Gastroesophageal sphincter (tissue), 4 donors: ENCODE measurements around the gene GATAD2A. TPM values are rescaled to one million over a fixed set of nuclear protein-coding genes. Genes with fewer than 3 reads are reported as not detected.
A peak's percentile ranks its signal among the peaks of the same experiment; 100 is the strongest.

Experiments
- ATAC-seq: fragments of 150-250 bp; one replicate; pipeline ENCODE4 v1.9.1; 2016; ENCODE audit warnings: mild to moderate bottlenecking, moderate library complexity
- H3K27ac ChIP-seq, 4 donors: fragments of 200-600 bp; sonication (generic) in 3 of 4; 1 replicate in 3 of 4; 2 replicates in 1 of 4; pipeline ENCODE4 v1.5.1; 2016 to 2019
- H3K27me3 ChIP-seq: fragments of 200-600 bp; sonication (generic); one replicate; pipeline ENCODE4 v1.5.1; 2019
- H3K36me3 ChIP-seq, 2 donors: fragments of 200-600 bp; sonication (generic); one replicate each; pipeline ENCODE4 v1.5.1; 2019; ENCODE audit warnings: control low read depth in 1 of 2
- H3K4me1 ChIP-seq, 3 donors: fragments of 200-600 bp; sonication (generic); 1 replicate in 2 of 3; 2 replicates in 1 of 3; pipeline ENCODE4 v1.5.1; 2016 to 2019; ENCODE audit warnings: control low read depth in 2 of 3
- H3K4me3 ChIP-seq, 2 donors: fragments of 200-600 bp; sonication (generic); one replicate each; pipeline ENCODE4 v1.5.1; 2019; ENCODE audit warnings: mild to moderate bottlenecking in 1 of 2, moderate library complexity in 1 of 2
- H3K9me3 ChIP-seq, 3 donors: fragments of 200-600 bp; sonication (generic); one replicate each; pipeline ENCODE4 v1.5.1; 2017 to 2019; ENCODE audit warnings: control low read depth in 2 of 3
- EP300 ChIP-seq: sonication (generic); formaldehyde crosslinking; IDR thresholded peaks from one replicate; pipeline ENCODE4 v1.6.1; 2017; ENCODE audit warnings: antibody characterized with exemption, mild to moderate bottlenecking
- POLR2A ChIP-seq, 2 donors: fragments of 450-650 bp; IDR thresholded peaks; one replicate each; pipeline ENCODE4 v1.6.1; 2017; ENCODE audit warnings: antibody characterized with exemption in 2 of 2, mild to moderate bottlenecking in 2 of 2, moderate library complexity in 1 of 2
- POLR2AphosphoS5 ChIP-seq: sonication (generic); formaldehyde crosslinking; IDR thresholded peaks from one replicate; pipeline ENCODE4 v1.6.1; 2017; ENCODE audit warnings: antibody characterized with exemption
- WGBS, 2 donors: methylation state at CpG; one replicate each; pipeline ENCODE4 v1.1.5; 2018; ENCODE audit warnings: low coverage in 1 of 2; 5-methylcytosine and 5-hydroxymethylcytosine counted together
- total RNA-seq, 4 donors: library from RNA; depleted of rRNA; stranded (reverse); fragments of >200 nt; gene quantifications; one replicate each; pipeline ENCODE4 v1.1.0, GENCODE V29; 2016
- TF ChIP-seq, protein P1 (sequence below), 4 experiments: fragments of 200-600 bp in 2 of 4; fragments of 450-650 bp in 2 of 4; sonication (generic) in 1 of 4; IDR thresholded peaks; one replicate each; pipeline ENCODE4 v1.5.1; 2017 to 2019; ENCODE audit warnings: antibody characterized with exemption in 4 of 4, mild to moderate bottlenecking in 2 of 4, moderate library complexity in 2 of 4

Gene GATAD2A
- total RNA-seq, 4 donors from 2014 or later, result 30.9 to 69.0 (median 36.6) TPM

DNA sequence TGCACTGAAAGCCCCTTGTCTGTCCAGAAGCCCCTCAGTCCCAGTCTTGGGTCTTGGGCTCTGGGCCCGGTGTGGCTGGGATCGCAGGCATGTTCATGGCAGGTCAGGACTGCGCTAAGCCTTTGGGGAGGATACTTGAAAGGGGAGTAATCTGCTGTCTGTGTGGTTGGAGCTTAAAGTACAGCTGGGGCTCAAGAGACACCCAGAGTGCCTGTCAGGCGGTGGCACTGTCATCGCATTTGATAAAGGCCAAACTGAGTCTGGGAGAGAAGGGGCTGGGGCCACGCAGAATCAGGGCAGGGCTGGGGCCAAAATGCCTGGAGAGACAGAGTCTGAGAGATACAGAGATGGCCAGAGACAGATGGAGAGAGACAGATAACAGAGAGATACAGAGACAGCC, 128.4 kb downstream of the GATAD2A start:
- WGBS, 2 donors, result 81% methylated on average over 5 of the region's 6 CpGs; no CpG with 5 or more reads in 1 of the 2 donors
- no peaks in the 10 kb centered on the region for H3K9me3 ChIP-seq
- ATAC-seq, result no peak
- no peak overlapping the region for H3K27ac ChIP-seq
- peaks cover 0 to 38% (median 9%) of the 10 kb centered on the region in 3 donors for H3K4me1 ChIP-seq
- H3K27me3 ChIP-seq, result peaks cover 16% of the 10 kb centered on the region
- TF ChIP-seq EP300 (no peak), POLR2AphosphoS5 (no peak), POLR2A (IDR thresholded peaks at IDR 0.05) (no peak)
- TF ChIP-seq, protein P1, sequence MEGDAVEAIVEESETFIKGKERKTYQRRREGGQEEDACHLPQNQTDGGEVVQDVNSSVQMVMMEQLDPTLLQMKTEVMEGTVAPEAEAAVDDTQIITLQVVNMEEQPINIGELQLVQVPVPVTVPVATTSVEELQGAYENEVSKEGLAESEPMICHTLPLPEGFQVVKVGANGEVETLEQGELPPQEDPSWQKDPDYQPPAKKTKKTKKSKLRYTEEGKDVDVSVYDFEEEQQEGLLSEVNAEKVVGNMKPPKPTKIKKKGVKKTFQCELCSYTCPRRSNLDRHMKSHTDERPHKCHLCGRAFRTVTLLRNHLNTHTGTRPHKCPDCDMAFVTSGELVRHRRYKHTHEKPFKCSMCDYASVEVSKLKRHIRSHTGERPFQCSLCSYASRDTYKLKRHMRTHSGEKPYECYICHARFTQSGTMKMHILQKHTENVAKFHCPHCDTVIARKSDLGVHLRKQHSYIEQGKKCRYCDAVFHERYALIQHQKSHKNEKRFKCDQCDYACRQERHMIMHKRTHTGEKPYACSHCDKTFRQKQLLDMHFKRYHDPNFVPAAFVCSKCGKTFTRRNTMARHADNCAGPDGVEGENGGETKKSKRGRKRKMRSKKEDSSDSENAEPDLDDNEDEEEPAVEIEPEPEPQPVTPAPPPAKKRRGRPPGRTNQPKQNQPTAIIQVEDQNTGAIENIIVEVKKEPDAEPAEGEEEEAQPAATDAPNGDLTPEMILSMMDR (IDR thresholded peaks at IDR 0.05), result no peak
- H3K36me3 ChIP-seq, result peaks cover 0 to 12% of the 10 kb centered on the region in 2 donors
- no peak overlapping the region for H3K4me3 ChIP-seq

GRCh38 chr19:19534556-19535265, 129.2 kb downstream of the GATAD2A start:
- ATAC-seq, result no peak
- WGBS, 2 donors, result 46% methylated on average over 9 of the region's 27 CpGs; no CpG with 5 or more reads in 1 of the 2 donors

DNA sequence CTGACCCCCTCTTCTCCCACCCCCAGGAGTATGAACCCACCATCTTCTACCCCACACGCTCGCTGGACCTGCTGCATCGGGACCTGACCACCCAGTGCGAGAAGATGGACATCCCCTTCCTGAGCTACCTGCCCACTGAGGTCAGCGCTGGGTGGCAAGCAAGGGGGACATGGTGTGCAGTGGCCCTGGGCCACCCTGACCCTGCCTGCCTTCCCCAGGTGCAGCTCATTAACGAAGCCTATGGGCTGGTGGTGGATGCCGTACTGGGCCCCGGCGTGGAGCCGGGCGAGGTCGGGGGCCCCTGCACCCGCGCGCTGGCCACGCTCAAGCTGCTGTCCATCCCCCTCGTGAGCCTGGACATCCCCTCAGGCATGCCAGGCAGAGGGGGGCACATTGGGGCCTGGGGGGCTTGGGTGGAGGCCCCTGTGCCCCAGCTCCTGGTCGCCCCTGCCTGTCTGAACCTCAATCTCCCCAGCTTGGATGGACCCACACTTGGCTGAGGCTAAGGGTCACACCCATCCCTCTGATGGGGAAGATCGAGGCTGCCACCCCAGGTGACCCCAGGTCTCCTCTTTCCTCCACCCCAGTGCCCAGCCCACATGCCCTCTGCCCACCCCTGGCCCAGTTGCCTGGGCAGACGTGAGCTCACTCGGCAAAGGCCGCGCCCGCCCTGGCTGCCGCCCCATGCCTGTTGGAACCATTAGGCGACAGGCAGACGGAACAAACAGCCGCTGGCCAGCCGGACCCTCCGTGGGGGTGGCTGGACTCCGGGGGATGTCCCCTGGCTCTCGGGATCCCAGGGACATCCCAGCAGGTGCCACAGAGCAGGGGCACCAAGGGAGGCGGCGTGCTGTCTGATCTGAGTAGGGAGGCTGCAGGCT, 130.1 kb downstream of the GATAD2A start:
- Histone ChIP-seq H3K4me1 (peaks cover 0 to 43% (median 15%) of the 10 kb centered on the region in 3 donors), H3K27ac (no peak overlapping the region), H3K9me3 (peaks cover 0 to 5% (median 0%) of the 10 kb centered on the region in 3 donors), H3K27me3 (peaks cover 33% of the 10 kb centered on the region), H3K36me3 (peaks cover 0 to 12% of the 10 kb centered on the region in 2 donors), H3K4me3 (no peak overlapping the region)
- TF ChIP-seq, protein P1 (IDR thresholded peaks at IDR 0.05), result no peak
- no peak for TF ChIP-seq EP300
- no peak for TF ChIP-seq POLR2AphosphoS5
- TF ChIP-seq POLR2A (IDR thresholded peaks at IDR 0.05), result no peak
- no peak for ATAC-seq
- 81 to 100% methylated on average over 5 to 6 of the region's 34 CpGs for WGBS, 2 donors

More at GRCh38 chr19:19534556-19535265, 129.2 kb downstream of the GATAD2A start:
- Histone ChIP-seq H3K36me3 (peaks cover 0 to 12% of the 10 kb centered on the region in 2 donors), H3K9me3 (no peaks in the 10 kb centered on the region), H3K27ac (no peak overlapping the region), H3K27me3 (peaks cover 25% of the 10 kb centered on the region), H3K4me1 (peaks cover 0 to 35% (median 9%) of the 10 kb centered on the region in 3 donors), H3K4me3 (no peak overlapping the region)
- no peak for TF ChIP-seq POLR2AphosphoS5

DNA sequence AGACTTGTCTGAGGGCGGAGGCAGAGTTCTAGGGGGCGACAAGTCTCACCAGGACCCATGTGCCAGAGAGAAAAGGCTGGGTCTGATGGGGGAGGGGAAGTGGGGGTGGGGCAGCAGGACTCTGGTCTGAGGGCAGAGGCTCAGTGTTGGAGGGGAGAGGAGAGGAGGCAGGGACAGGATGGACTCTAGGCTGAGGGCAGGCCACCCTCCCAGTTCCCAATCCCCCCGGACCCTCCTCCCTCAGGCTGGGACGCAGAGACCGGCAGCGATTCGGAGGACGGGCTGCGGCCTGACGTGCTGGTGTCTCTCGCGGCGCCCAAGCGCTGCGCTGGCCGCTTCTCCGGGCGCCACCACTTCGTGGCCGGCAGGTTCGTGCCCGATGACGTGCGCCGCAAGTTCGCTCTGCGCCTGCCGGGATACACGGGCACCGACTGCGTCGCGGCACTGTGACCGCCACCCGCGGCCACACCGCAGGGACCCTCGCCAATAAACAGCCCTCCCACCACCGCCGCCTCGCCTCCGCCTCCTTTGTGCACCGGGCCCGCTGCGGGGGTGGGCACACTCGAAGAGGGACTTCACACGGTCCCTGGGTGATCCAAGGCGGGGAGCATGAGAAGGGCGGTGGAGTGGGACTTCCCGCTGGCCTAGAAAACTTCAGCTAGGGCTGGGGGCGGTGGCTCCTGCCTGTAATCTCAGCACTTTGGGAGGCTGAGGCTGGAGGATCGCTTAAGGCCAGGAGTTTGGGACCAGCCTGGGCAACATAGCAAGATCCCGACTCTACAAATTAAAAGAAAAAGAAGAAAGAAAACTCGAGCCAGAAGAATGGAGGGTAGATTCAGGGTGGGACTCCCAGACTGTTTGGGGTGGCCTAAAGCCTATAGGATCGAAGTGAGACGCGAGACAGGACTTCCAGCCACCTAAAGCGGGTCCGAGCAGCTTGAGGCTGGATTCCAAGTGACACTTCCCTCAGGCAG, 131.9 kb downstream of the GATAD2A start:
- ATAC-seq, result no peak
- Histone ChIP-seq H3K4me3 (peak overlapping the region in 1 of 2 donors; percentile 41), H3K4me1 (peaks cover 0 to 50% (median 22%) of the 10 kb centered on the region in 3 donors)

More for the DNA sequence above, 131.9 kb downstream of the GATAD2A start:
- no peak overlapping the region for H3K27ac ChIP-seq
- TF ChIP-seq, protein P1 (IDR thresholded peaks at IDR 0.05), result no peak
- TF ChIP-seq POLR2AphosphoS5, result no peak
- TF ChIP-seq EP300, result no peak
- H3K27me3 ChIP-seq, result peaks cover 51% of the 10 kb centered on the region
- 14 to 57% methylated on average over 3 to 10 of the region's 59 CpGs for WGBS, 2 donors
- H3K36me3 ChIP-seq, result peaks cover 0 to 12% of the 10 kb centered on the region in 2 donors
- H3K9me3 ChIP-seq, result peaks cover 0 to 6% (median 0%) of the 10 kb centered on the region in 3 donors
